K562 (cell line): ENCODE results near the gene PRM3. TPM values are rescaled to one million over a fixed set of nuclear protein-coding genes. Genes with fewer than 3 reads are reported as not detected.

ENCODE experiments used
- ATAC-seq: fragments of 200-7000 bp; cut with Tn5 transposase; 3 replicates; pipeline ENCODE4 v1.9.1; 2020; ENCODE audit warnings: moderate library complexity
- BruUV-seq: library from RNA; stranded (reverse); fragments of 400-500 nt; replicated peaks from 2 replicates; lab custom pipeline; 2021; lab: Mats Ljungman, UMichigan
- CTCF ChIA-PET: fragments of 300-600 bp; formaldehyde crosslinking; extraction: SDS; loops from one replicate; lab custom pipeline; 2021; ENCODE audit warnings: low intra/inter-chr PET ratio; lab: Yijun Ruan, JAX
- POLR2A ChIA-PET: fragments of 300-600, 350-650 bp; sonication (Branson Sonifier 250); formaldehyde crosslinking; extraction: SDS; loops from one replicate; lab custom pipeline; 2021; ENCODE audit warnings: antibody characterized with exemption, inconsistent platforms; lab: Yijun Ruan, JAX
- DNase-seq, 4 experiments: peaks; one replicate each; pipeline versions ENCODE4 v3.0.0 to v3.0.0-alpha.2; 2011 to 2018; ENCODE audit warnings: low spot score in 3 of 4, mixed read lengths in 3 of 4; ENCODE audit errors: extremely low read depth in 1 of 4
- FAIRE-seq: peaks from 2 replicates; lab custom pipeline; 2011; peaks lifted over from hg19 to GRCh38; lab: Jason Lieb, UNC
- H2AFZ ChIP-seq: 2 replicates; pipeline ENCODE4 v1.6.0; 2011; ENCODE audit warnings: low read depth, low read length, control low read depth, inconsistent platforms
- H3K27ac ChIP-seq: fragments of 200-600 bp; 3 replicates; pipeline ENCODE4 v1.8.0; 2011; ENCODE audit warnings: low read depth, mild to moderate bottlenecking, control low read depth, inconsistent platforms, low read length, moderate library complexity, mixed read lengths; ENCODE audit errors: extremely low read depth
- H3K27me3 ChIP-seq, 2 experiments: fragments of 300-600 bp in 1 of 2; 2 replicates in 1 of 2; 3 replicates in 1 of 2; pipeline versions ENCODE4 v1.6.0 to v1.8.0; 2011; ENCODE audit warnings: inconsistent platforms in 2 of 2, low read length in 2 of 2, mild to moderate bottlenecking in 1 of 2, mixed read lengths in 1 of 2, moderate library complexity in 1 of 2; ENCODE audit not compliant: control insufficient read depth in 2 of 2, insufficient read depth in 2 of 2
- H3K36me3 ChIP-seq: fragments of 300-600 bp; 3 replicates; pipeline ENCODE4 v1.8.0; 2011; ENCODE audit warnings: mild to moderate bottlenecking, low read length, inconsistent platforms; ENCODE audit not compliant: control insufficient read depth, insufficient read depth
- H3K4me1 ChIP-seq, 2 experiments: fragments of 200-600 bp in 1 of 2; replicated peaks in 1 of 2; 2 replicates in 1 of 2; 3 replicates in 1 of 2; pipeline versions ENCODE4 v1.5.1 to v1.8.0; 2011; ENCODE audit warnings: inconsistent platforms in 2 of 2, low read length in 2 of 2, mild to moderate bottlenecking in 1 of 2, mixed read lengths in 1 of 2, moderate library complexity in 1 of 2; ENCODE audit not compliant: control insufficient read depth in 2 of 2, insufficient read depth in 2 of 2
- H3K4me2 ChIP-seq: 2 replicates; pipeline ENCODE4 v1.6.1; 2011; ENCODE audit warnings: low read length, control low read depth, inconsistent platforms, mixed read lengths; ENCODE audit not compliant: insufficient read depth
- H3K4me3 ChIP-seq: fragments of 200-600 bp; sonication (generic), shearing (Covaris generic); 2 replicates; pipeline ENCODE4 v1.5.1; 2016; ENCODE audit warnings: control low read depth, inconsistent platforms
- H3K79me2 ChIP-seq: fragments of 200-600 bp; 3 replicates; pipeline ENCODE4 v1.8.0; 2011; ENCODE audit warnings: low read length, inconsistent platforms; ENCODE audit not compliant: control insufficient read depth, insufficient read depth
- H3K9ac ChIP-seq, 2 experiments: 2 replicates each; pipeline versions ENCODE4 v1.6.0 to v1.6.1; 2011; ENCODE audit warnings: low read depth in 2 of 2, low read length in 2 of 2, control low read depth in 1 of 2, inconsistent platforms in 1 of 2, mild to moderate bottlenecking in 1 of 2, mixed read lengths in 1 of 2; ENCODE audit not compliant: insufficient read depth in 1 of 2
- H3K9me1 ChIP-seq: one replicate; pipeline ENCODE4 v1.6.0; 2011; ENCODE audit warnings: inconsistent platforms, mild to moderate bottlenecking, low read length, moderate library complexity; ENCODE audit not compliant: control insufficient read depth, insufficient read depth
- H3K9me3 ChIP-seq: replicated peaks from 2 replicates; pipeline ENCODE4 v1.5.1; 2011; ENCODE audit warnings: low read depth, low read length, inconsistent platforms; ENCODE audit not compliant: control insufficient read depth, insufficient read depth
- H4K20me1 ChIP-seq: replicated peaks from 2 replicates; pipeline ENCODE4 v1.6.1; 2011; ENCODE audit warnings: low read length, inconsistent platforms, mixed read lengths; ENCODE audit not compliant: control insufficient read depth, insufficient read depth
- ARID1B ChIP-seq: fragments of 450-650 bp; IDR thresholded peaks from 2 replicates; pipeline ENCODE4 v1.6.1; 2016; ENCODE audit warnings: antibody characterized with exemption, mild to moderate bottlenecking, inconsistent platforms
- CBFA2T3 ChIP-seq: fragments of 450-650 bp; IDR thresholded peaks from 2 replicates; pipeline ENCODE4 v1.6.1; 2017
- CBX3 ChIP-seq, 2 experiments: IDR thresholded peaks; 1 replicate in 1 of 2; 2 replicates in 1 of 2; pipeline ENCODE4 v1.6.1; 2012; ENCODE audit warnings: inconsistent platforms in 2 of 2, low read length in 2 of 2, borderline replicate concordance in 1 of 2, control low read depth in 1 of 2
- CTBP1 ChIP-seq: fragments of 450-650 bp; IDR thresholded peaks from 2 replicates; pipeline ENCODE4 v1.6.1; 2016; ENCODE audit warnings: borderline replicate concordance
- ESRRA ChIP-seq: fragments of 450-650 bp; IDR thresholded peaks from 2 replicates; pipeline ENCODE4 v1.6.1; 2014; ENCODE audit warnings: low read depth, mild to moderate bottlenecking, moderate library complexity, borderline replicate concordance
- GABPA ChIP-seq: fragments of 200-800 bp; sonication (Bioruptor generic); conservative IDR thresholded peaks from 2 replicates; pipeline ENCODE4 v1.6.1; 2016; ENCODE audit warnings: low read depth, missing genetic modification characterization, missing compliant biosample characterization
- HNRNPUL1 ChIP-seq: fragments of 200-400 bp; formaldehyde crosslinking; IDR thresholded peaks from 2 replicates; pipeline ENCODE4 v1.6.1; 2017; ENCODE audit warnings: low read length
- KLF16 ChIP-seq: IDR thresholded peaks from 2 replicates; pipeline ENCODE4 v1.6.1; 2016; ENCODE audit warnings: antibody characterized with exemption
- MAZ ChIP-seq, 2 experiments: fragments of 450-650 bp in 1 of 2; sonication (generic) in 1 of 2; formaldehyde crosslinking; IDR thresholded peaks in 1 of 2; conservative IDR thresholded peaks in 1 of 2; 2 replicates each; pipeline versions ENCODE4 v1.4.0 to v1.5.0; 2020; ENCODE audit warnings: mild to moderate bottlenecking in 1 of 2, missing genetic modification reagents in 1 of 2
- NCOA1 ChIP-seq: fragments of 450-650 bp; IDR thresholded peaks from 2 replicates; pipeline ENCODE4 v1.6.1; 2016; ENCODE audit warnings: low read depth
- POU5F1 ChIP-seq: fragments of 150-350 bp; IDR thresholded peaks from 2 replicates; pipeline ENCODE4 v1.6.1; 2014; ENCODE audit warnings: borderline replicate concordance, low read length, low read depth, mild to moderate bottlenecking; ENCODE audit not compliant: partially characterized antibody
- RCOR1 ChIP-seq, 2 experiments: IDR thresholded peaks; 2 replicates each; pipeline ENCODE4 v1.6.1; 2012; ENCODE audit warnings: low read depth in 2 of 2, low read length in 2 of 2, borderline replicate concordance in 1 of 2, improper control_type of control experiment in 1 of 2
- SMAD4 ChIP-seq: fragments of 250-450 bp; sonication (Bioruptor Pico); conservative IDR thresholded peaks from 2 replicates; pipeline ENCODE4 v1.8.0; 2021; ENCODE audit warnings: inconsistent platforms, mild to moderate bottlenecking, moderate library complexity
- SOX6 ChIP-seq: fragments of 450-650 bp; IDR thresholded peaks from 2 replicates; pipeline ENCODE4 v1.6.1; 2014; ENCODE audit warnings: mild to moderate bottlenecking
- STAT5A ChIP-seq: IDR thresholded peaks from 2 replicates; pipeline ENCODE4 v1.6.1; 2012; ENCODE audit warnings: low read length, inconsistent platforms, borderline replicate concordance
- TBL1XR1 ChIP-seq, 2 experiments: IDR thresholded peaks; 2 replicates each; pipeline ENCODE4 v1.6.1; 2012; ENCODE audit warnings: improper control_type of control experiment in 2 of 2, low read length in 2 of 2, mild to moderate bottlenecking in 1 of 2
- ZNF41 ChIP-seq: fragments of 250-450 bp; sonication (Bioruptor Pico); conservative IDR thresholded peaks from 2 replicates; pipeline ENCODE4 v1.4.0; 2020; ENCODE audit warnings: mild to moderate bottlenecking
- ZNF431 ChIP-seq: sonication (generic); formaldehyde crosslinking; IDR thresholded peaks from 2 replicates; pipeline ENCODE4 v1.8.0; 2022; ENCODE audit warnings: mild to moderate bottlenecking, missing genetic modification reagents
- WGBS: fragments of 100-300 bp; shearing (Covaris generic); methylation state at CpG from one replicate; pipeline ENCODE4 v1.1.6; 2016; ENCODE audit warnings: low coverage, mixed read lengths; ENCODE audit not compliant: insufficient coverage; ENCODE audit errors: missing lambda C conversion rate; 5-methylcytosine and 5-hydroxymethylcytosine counted together
- in situ Hi-C: fragments of 300-500 bp; cut with MboI; formaldehyde crosslinking; loops from 4 replicates; pipeline ENCODE4 v1.15.0; 2018; ENCODE audit warnings: inconsistent platforms, mixed read lengths
- intact Hi-C: fragments of 100-400 bp; cut with micrococcal nuclease; formaldehyde crosslinking; loops from 2 replicates; pipeline ENCODE4 v1.14.2; 2022
- polyA plus RNA-seq, 8 experiments: library from polyadenylated mRNA; depleted of rRNA in 4 of 8; stranded (reverse) in 5 of 8; unstranded in 3 of 8; fragments of >200 nt; fragmentation: Nextera tagmentation in 2 of 8; fragmentation: Illumina TruSeq in 1 of 8; extraction: Ambion mirVana in 2 of 8; extraction: Trizol in 1 of 8; gene quantifications; 2 replicates each; pipeline versions ENCODE4 v1.2.1 to v1.2.3, GENCODE V29; 2011 to 2014; ENCODE audit warnings: inconsistent platforms in 1 of 8, missing spikeins in 1 of 8
- total RNA-seq, 7 experiments: library from RNA; depleted of rRNA in 6 of 7; stranded (reverse); fragments of >200 nt in 6 of 7; fragmentation: Illumina TruSeq in 2 of 7; extraction: Trizol in 2 of 7; gene quantifications; 2 replicates each; pipeline versions ENCODE4 v1.2.1 to v1.2.3, GENCODE V29; 2011 to 2021; ENCODE audit warnings: low replicate concordance in 1 of 7
- TF ChIP-seq, protein P1 (sequence below): sonication (generic); formaldehyde crosslinking; IDR thresholded peaks from 2 replicates; pipeline ENCODE4 v1.8.0; 2023; ENCODE audit warnings: mild to moderate bottlenecking, missing genetic modification reagents
- TF ChIP-seq, protein P2 (sequence below): fragments of 450-650 bp; IDR thresholded peaks from 2 replicates; pipeline ENCODE4 v1.6.1; 2016

Gene PRM3
- total and polyA plus RNA-seq, 9 of the 15 experiments (the other 6 are each of a cell fraction or from before 2014, with no cell fraction given), result not detected

- POLR2A ChIA-PET, result interaction anchor here (0.8 to 1.5 kb wide), 2 partner anchors 11 to 14 kb away, joined by 4 to 16 read pairs; partner anchors contain the start of gene SOCS1
- 0 out of 3 replicates have a peak overlapping the region, but pooled peaks have one; percentile 2 for H3K27ac ChIP-seq
- peaks cover 33 to 34% of the 10 kb centered on the region in 2 experiments for H3K4me1 ChIP-seq
- peak overlapping the region; percentile 17 to 89; a peak in 3 of 4 replicates for H3K9ac ChIP-seq
- no peaks in the 10 kb centered on the region; the same call in 1 of the 2 replicates for H4K20me1 ChIP-seq
- H3K79me2 ChIP-seq, result peaks cover 14% of the 10 kb centered on the region; the same call in 2 of the 3 replicates
- no peaks in the 10 kb centered on the region for H3K36me3 ChIP-seq
- 49% methylated on average over 10 of the region's 10 CpGs for WGBS
- no peaks in the 10 kb centered on the region for H3K9me1 ChIP-seq
- FAIRE-seq (no peak), ATAC-seq (no peak), DNase-seq (peak in 1 of 4 experiments; percentile 59)
- H2AFZ ChIP-seq, result 0 out of 2 replicates have a peak overlapping the region, but pooled peaks have one; percentile 46
- H3K4me3 ChIP-seq, result no peak overlapping the region
- in situ Hi-C loops (no loop called here), intact Hi-C loops (no loop called here)
- no peaks in the 10 kb centered on the region for H3K27me3 ChIP-seq
- peak overlapping the region; percentile 35 for H3K4me2 ChIP-seq
- no peaks in the 10 kb centered on the region for H3K9me3 ChIP-seq
- BruUV-seq, result no TSS peak
- CTCF ChIA-PET, result no interaction called here
- TF ChIP-seq ZNF41 (CRISPR knock-in tag), result no peak
- TF ChIP-seq POU5F1, result no peak
- TF ChIP-seq ZNF431 (CRISPR knock-in tag), result no peak
- TF ChIP-seq CTBP1, result peak; percentile 51; the same call in 1 of the 2 replicates
- TF ChIP-seq, protein P1, sequence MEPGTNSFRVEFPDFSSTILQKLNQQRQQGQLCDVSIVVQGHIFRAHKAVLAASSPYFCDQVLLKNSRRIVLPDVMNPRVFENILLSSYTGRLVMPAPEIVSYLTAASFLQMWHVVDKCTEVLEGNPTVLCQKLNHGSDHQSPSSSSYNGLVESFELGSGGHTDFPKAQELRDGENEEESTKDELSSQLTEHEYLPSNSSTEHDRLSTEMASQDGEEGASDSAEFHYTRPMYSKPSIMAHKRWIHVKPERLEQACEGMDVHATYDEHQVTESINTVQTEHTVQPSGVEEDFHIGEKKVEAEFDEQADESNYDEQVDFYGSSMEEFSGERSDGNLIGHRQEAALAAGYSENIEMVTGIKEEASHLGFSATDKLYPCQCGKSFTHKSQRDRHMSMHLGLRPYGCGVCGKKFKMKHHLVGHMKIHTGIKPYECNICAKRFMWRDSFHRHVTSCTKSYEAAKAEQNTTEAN (CRISPR knock-in tag), result no peak
- TF ChIP-seq ESRRA, result 0 out of 2 replicates have a peak, but pooled peaks have one; percentile 4
- TF ChIP-seq CBX3 (IDR thresholded peaks at IDR 0.05; ENCODE audit: borderline replicate concordance in 1 of 2, low read length in 2 of 2), result no peak
- peak in 1 of 2 experiments; percentile 32; a peak in 1 of 4 replicates for TF ChIP-seq RCOR1 (IDR thresholded peaks at IDR 0.05; ENCODE audit: borderline replicate concordance in 1 of 2, low read depth in 2 of 2, low read length in 2 of 2)
- TF ChIP-seq ARID1B, result peak; percentile 19; the same call in 1 of the 2 replicates
- peak in 1 of 2 experiments; percentile 83; a peak in 2 of 4 replicates for TF ChIP-seq MAZ (CRISPR knock-in tag; conservative IDR thresholded peaks at IDR 0.05 in 1 of 2, IDR thresholded peaks at IDR 0.05 in 1 of 2)
- TF ChIP-seq GABPA, result no peak
- 0 out of 2 replicates have a peak, but pooled peaks have one; percentile 36 for TF ChIP-seq STAT5A
- TF ChIP-seq HNRNPUL1, result no peak
- TF ChIP-seq CBFA2T3, result 0 out of 2 replicates have a peak, but pooled peaks have one; percentile 34
- TF ChIP-seq TBL1XR1 (IDR thresholded peaks at IDR 0.05; ENCODE audit: low read length in 2 of 2), result no peak
- TF ChIP-seq, protein P2, sequence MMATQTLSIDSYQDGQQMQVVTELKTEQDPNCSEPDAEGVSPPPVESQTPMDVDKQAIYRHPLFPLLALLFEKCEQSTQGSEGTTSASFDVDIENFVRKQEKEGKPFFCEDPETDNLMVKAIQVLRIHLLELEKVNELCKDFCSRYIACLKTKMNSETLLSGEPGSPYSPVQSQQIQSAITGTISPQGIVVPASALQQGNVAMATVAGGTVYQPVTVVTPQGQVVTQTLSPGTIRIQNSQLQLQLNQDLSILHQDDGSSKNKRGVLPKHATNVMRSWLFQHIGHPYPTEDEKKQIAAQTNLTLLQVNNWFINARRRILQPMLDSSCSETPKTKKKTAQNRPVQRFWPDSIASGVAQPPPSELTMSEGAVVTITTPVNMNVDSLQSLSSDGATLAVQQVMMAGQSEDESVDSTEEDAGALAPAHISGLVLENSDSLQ, result peak; percentile 80
- no peak for TF ChIP-seq SOX6
- 0 out of 2 replicates have a peak, but pooled peaks have one; percentile 40 for TF ChIP-seq SMAD4 (CRISPR knock-in tag)
- no peak for TF ChIP-seq NCOA1
- 0 out of 2 replicates have a peak, but pooled peaks have one; percentile 5 for TF ChIP-seq KLF16
These were observed 32.6 kb downstream of the PRM3 start for GRCh38 chr16:11240636-11241473.
